Fibroblast of skin of back (primary cell): ENCODE data around the gene DNAH3.
A peak's percentile ranks its signal among the peaks of the same experiment; 100 is the strongest.

Source experiments
- DNase-seq: peaks from one replicate; pipeline ENCODE4 v3.0.0-alpha.2; 2013

DNAH3 gene

DNA sequence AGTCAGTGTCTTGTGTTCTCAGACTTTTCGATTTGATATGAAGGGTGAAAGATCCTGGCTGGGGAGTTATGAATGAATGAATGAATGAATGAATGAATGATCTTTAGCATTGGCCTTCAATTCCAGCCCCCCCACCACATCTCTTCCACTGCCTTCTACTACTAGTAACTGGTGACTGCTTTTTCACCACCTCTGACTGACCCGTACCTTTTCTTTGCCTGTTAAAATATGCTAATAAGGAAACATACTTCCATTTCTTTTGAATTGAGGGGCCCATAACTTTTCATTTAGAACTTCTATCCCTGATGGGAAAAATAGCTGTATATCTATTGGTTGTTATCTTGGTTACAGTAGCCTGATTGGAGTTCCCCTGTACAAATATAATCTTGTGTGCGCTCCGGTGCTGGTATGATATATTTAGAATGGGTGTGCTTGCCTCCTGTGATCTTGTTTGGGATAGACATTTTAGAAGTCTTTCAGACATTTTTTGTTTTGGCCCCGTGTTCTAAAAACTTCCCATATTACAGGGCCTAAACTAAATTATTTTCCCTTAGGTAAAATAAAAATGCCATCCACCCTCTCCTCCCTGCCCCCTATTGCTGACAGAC is 246.6 kb downstream of the DNAH3 start:
- no peak for DNase-seq

DNA sequence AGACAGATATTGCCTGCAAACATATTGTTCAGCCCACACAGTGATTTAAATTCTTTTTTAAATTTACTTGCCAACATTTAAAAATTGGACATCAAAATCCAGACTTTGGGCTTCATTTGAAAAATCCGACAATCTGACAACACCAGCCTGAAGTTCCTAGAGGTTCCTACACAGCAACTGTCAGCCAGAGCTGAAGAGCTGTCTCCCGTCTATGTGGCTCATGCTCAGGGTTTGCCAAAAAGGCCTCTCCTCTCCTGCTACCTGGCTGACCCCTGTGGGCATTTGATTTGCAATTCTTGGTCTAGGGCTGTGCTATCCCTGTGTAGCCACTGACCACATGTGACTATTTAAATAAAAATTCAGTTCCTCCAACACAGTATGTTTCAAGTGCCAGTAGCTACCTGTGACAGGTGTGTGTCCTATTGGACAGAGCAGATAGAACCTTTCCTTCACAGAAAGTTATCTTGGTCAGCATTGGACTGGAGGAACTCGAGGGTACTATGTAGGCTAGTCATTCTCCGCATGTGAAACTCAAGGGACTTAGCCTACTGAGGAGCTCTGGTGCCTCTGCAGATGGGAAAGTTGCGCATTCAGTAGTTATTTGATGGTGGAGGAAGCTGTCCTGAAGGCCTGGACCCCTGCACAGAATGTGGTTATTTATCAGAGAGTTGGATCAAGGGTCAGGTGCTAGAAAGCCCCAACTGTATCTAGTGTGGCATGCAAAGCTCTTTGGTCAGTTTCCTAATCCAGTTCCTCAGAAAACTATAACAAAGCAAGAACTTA is 247.3 kb downstream of the DNAH3 start:
- no peak for DNase-seq

DNA sequence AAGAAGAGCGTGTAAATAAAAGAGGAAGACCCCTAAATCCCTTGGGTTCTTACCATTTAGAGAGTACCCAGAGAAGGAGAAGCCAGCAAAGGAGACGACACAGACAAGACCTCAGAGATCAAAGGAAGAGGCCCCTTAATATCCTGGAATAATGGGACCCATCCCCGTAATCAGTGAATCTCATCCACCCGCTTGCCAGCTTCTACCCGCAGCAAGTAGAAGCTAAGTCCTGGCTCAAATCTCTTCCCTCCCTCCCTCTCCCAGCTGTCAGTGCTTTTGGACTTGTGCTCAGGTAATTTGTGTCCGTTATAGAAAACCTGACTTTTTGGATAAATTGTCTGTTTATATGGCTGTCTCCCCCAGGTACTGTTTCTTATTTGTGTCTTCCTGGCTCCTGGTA is 248.2 kb downstream of the DNAH3 start:
- no peak for DNase-seq

DNA sequence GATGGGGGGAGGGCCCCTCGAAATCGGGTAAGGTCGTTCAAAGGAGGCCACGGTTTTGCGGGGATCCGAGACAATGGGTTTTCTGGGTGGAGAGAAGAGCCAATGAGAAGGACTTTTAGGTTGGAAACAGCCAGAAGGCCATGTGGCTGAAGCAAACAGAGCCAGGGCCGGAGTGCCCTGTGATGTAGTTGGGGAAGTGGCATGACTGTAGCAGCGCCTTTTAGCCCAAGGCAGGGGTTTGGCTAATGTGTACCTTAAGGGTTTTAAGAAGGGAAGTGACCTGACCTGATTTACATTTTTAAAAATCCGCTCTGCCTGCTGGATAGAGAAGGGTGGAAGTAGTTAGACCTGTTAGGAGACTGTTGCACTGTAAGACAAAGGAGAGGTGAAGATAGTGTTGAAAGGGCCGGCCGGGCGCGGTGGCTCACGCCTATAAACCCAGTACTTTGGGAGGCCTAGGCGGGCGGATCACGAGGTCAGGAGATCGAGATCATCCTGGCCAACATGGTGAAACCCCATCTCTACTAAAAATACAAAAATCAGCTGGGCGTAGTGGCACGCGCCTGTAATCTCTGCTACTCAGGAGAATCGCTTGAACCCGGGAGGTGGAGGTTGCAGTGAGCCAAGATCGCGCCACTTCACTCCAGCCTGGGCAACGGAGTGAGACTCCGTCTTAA is 249.1 kb downstream of the DNAH3 start:
- peak; percentile 38 for DNase-seq

DNA sequence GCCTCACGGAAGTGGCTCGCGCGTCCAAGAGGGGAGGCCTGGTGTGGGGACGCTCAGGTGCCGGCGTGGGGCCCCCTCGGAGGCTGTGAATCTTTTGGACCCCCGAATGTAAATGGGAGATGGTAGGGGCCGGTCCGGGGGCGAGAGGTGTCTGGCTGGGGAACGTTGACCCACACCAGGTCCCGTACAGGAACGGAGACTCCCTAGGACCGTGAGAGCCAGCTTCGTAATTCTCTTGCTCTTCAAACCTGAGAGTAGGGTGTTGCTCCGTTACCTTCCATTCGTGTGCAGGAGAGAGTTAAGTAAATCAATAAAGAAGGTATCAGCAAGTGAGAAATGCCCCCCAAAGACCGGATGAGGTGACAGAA is 249.6 kb downstream of the DNAH3 start:
- DNase-seq = no peak

DNA sequence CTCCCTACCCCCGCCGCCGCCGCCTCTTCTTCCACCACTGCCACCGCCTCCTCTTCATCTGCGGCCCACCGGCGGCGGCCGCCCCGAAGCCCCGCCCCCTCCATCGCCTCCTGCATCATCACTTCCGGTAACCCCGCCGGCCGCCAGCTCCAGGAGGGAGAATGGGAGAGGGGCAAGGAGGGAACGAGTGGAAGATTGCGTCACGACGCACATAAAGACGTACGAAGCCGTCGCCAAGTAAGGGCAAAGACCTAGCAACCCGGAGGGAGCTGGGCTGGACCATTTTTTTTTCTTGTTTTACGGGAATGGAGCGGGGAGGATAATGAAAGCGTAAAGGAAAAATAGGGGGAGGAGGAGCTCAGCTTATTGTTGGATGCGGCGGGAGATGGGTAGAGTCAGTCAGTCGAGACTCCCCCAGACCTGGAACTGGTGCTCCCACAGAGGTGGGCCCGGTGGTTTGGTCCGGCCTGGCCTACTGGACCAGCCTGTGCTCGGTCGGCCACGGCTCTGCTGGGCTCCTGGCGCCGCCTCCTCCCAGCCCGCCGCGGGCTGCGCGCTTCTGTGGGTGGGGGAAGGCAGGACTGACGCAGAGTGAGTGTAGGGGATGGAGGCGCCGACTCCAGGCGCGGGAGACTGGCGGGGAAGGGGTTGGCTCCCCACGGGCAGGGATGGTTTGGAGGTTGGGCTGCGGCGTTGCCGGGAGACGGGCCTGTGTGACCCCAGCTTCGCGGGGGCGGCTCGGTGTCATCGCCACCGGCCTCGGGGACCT is 250.2 kb downstream of the DNAH3 start, which contains the start of the genes DCUN1D3 and LYRM1:
Gene DCUN1D3, minus strand, starts transcription at position 60 of the 769 bp plus-strand sequence. CDS start 37,820 bp downstream, outside the sequence.
Gene LYRM1, plus strand, starts transcription at position 473 of the 769 bp plus-strand sequence. CDS start 14,785 bp downstream, outside the sequence.
- DNase-seq = peak; percentile 99

DNA sequence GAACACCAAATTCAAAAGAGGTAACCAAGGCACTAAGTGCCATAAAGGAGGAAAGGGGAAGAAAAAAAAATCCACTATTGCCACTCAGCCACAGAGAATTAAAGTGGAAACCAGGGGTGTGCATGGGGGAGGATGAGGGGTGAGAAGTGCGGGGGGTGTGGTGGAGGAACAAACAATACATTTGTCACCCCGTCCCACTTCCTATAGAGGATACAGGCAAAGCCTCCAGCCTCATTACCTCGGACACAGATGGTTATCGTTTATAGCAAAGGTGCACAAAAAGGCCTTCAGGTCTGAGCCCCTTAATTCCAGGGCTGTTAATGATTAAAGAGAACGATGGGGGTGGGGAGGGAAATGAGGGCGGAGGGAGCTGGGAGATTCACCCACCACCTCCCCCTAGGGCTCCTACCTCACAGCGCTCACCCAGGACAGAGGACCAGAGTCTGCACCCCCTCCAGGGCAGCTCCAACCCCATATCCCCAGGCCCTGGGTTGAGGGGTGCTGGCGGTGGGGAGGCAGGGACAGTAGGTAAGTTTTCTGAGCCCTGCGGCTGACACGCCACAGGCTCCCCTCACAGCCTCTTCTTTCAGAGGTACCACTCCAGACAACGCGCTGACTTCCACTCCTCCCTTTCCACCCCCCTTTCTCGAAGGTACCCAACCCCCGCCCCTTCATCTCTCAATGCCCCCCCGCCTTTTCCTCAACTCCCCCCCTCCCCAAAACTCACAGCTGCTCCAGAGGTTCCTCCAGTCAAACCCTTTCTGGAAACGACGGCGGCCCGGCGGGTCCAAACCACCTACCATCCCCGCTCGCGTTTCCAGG is 251.0 kb downstream of the DNAH3 start:
- peak; percentile 20 for DNase-seq

DNA sequence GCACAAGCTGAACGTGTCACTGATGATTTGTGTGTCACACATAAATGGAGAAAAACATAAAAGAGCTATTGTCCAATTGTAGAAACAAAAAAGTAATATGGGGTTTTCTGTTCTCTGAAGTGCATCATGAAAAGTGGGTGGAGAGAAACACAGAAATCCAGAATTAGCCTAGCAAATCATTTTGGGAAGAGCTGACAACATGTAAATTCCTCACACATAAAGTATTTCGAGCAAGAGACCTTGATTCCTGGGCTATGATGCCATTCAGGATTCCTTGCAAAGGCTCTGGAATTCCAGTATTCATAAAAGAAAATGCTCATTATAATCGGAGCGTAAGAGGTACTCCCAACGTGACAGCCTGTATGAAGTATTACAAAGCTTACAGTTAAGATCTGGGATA is 251.6 kb downstream of the DNAH3 start:
- peak; percentile 89 for DNase-seq

DNA sequence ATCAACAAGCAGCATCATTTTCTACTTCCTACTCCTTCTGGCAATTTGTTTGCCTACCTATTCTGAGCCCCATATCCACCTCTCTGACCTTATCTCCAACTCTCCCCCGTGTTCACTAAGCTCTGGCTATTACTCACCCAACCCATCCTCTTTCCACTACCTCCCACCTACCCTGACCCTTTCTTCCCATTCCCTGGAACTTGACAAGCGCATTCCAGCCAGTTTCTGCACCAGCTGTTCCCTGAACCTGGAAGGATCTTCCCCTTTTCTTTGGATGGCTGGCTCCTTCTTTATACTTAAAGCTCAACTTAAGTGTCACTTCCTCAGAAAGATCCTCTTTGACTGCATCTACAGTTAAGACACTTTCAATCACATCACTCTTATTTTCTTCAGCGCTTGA is 252.7 kb downstream of the DNAH3 start:
- DNase-seq = no peak

DNA sequence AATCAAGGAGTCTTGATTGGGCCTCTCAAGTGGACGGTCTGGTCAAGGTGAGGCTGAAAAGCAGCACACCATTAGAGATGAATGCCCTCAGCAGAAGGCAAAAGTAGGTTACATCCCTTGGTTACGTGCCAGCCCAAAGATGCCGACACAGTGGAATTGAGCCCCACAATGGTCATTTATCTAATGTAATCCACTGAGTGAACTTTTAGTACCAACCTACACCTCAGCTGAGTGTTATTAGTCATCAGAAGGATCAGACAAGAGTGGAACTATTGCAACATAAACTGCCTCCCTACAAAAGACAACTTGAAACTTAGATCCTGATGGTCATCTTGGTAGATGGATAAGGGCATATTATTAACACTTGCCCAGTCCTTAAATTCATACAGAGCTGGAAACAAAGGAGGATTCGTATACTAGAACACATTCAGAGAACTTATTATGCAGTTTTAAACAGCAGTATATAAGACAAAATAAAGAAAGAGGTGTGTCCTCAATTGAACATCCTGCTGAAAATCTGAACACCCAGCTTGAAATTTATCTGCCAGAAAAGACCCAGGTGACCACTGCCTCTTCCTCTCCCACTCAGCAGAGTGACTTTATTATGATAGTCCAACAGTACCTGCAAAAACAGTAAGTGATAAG is 253.3 kb downstream of the DNAH3 start:
- DNase-seq = no peak

DNA sequence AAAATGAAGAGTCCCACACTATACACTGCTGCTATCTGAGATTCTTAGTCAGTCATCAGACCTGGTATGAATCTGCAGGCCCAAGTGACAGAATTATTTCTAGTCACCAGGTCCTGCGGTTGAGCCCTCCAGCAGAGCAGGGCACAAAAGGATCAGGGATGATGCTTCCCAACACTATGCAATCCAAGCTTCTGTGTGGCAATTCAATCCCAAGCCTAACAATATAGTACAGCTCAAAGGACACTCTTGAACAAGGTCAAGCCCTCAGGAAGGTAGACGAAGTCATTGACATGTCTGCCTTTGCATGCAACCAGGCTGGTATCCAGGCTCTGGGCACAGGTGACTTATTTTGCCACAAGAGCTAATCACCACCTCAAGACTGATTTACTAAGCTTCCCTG is 256.3 kb downstream of the DNAH3 start:
- no peak for DNase-seq

DNA sequence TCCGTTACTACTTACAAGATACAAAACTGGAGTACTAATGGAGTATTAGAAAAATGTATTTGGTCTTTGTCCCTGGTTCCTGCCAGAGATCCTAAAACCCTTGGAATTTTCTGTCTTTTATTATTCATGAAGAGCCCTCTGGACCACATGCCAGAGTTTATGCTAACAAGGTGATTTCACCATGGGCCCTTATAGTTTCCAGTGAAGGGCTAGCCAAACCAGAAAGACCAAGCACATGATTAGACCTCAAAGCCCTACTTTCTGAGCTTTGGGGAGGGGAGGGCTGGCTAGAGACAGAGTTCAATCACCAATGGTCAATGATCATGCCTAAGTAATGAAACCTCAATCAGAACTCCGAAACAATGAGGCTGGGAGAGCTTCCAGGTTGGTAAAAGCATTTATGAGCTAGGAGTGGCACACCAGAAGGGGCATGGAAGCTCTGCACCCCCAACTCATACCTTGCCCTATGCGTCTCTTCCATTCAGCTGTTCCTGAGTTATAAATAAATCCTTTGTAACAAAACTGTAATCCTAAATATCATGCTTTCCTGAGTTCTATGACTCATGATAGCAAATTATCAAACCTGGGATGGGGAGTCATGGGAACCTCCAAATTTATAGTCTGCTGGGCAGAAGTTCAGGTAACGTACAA is 260.9 kb downstream of the DNAH3 start:
- no peak for DNase-seq

DNA sequence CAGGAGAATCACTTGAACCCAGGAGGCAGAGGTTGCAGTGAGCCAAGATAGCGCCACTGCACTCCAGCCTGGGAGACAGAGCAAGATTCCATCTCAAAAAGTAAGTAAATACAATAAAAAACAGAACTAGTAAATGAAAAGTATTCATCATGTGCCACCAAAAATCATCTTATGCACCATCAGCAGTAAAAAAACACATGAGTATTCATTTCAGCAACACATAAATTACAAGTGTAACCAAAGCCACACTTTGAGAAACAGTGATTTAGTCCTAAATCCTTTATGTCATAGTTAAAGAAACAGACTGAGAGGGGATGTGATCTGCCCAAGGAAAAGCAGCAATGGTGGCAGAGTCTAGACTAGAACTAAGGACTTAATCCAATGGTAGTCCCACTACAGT is 263.4 kb downstream of the DNAH3 start:
- no peak for DNase-seq

DNA sequence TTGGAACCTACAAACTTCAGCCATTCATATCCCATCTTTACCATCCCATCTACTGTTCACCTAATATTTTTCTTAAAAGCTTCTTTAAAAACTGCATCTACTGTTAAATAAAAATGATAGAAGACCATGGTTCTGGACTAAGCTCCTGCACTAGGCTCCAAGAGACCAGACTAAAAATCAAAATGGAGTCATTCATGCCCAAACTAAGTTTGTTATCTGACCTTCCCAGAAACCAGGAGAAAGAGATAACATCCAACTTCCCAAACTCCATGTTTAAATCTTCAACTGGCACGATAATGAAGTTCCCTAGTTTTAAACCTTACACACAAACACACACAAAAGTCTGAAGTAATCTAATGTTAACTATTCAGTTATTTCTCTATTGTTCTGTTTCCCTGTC is 264.3 kb downstream of the DNAH3 start:
- no peak for DNase-seq

DNA sequence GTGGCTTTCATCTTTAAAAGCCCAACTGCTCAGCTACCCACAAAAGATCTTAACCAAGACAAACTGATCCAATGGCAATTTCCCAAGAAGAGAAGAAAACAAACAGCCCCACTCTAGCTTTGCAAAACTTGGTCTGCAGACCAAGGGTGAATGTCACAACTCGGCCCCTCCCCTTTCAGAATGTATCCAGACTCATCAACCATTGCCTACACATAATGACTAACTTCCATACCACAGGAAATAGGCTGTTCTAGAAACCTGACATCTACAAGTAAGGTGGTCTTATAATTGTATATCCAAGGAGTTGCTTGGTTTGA is 266.4 kb downstream of the DNAH3 start:
- DNase-seq = no peak

DNA sequence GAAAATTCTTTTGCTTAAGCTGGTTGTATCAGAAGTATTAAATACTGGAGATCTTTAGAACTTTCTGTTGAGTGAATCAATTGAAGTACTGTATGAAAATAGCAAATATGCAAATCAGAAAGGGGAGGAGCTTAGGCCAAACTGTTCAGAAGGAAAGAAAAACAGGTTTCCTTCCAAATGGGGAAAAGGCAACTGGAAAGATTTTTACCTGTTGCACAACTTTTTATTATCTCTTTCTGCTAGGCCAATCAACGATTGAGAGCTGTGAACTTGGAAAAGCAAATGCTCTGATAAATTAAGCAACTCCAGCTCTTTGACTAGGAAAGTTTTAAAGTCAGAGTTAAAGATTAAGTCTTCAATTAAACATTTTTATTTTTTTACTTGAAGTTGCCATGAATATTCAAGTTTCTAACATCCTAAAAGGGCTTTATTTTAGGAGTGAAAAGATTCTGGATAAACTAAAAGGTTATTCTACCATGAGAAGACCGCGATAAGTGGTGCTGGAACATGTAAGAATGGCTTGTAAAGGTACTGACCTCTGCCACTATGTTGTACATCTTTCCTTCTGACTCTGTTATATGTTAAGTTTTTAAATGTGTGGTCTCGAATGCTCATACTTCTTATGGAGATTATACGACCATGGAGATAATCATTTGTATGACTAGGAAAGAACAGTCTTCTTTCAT is 266.9 kb downstream of the DNAH3 start:
- no peak for DNase-seq
